ENCODE data around the gene KLK7. TPM values are rescaled to one million over a fixed set of nuclear protein-coding genes. Genes with fewer than 3 reads are reported as not detected.

Gene KLK7
- total and polyA plus RNA-seq, 2 donors (not counting 3 experiments of a cell fraction or from before 2014, with no cell fraction given): not detected

- DNase-seq (ENCODE audit: low read depth, low spot score) (no peak), FAIRE-seq (no peak)
- H3K9me1 ChIP-seq (replicated peaks; ENCODE audit: control insufficient read depth, extremely low read depth, insufficient read depth, low read length): no peaks in the 10 kb centered on the region
- H3K9me3 ChIP-seq (replicated peaks; ENCODE audit: control insufficient read depth, insufficient read depth, low read length): no peaks in the 10 kb centered on the region
- intact Hi-C loops (cut with micrococcal nuclease) (no loop called here), dilution Hi-C loops (cut with MboI; ENCODE audit: extremely low pct_ligation_motif_present, low sequenced_read_pairs) (no loop called here)
- no TSS peak for BruUV-seq (replicated peaks)
- H3K79me2 ChIP-seq (ENCODE audit: control insufficient read depth, insufficient read depth, low read length): no peaks in the 10 kb centered on the region
- H3K36me3 ChIP-seq (ENCODE audit: control insufficient read depth in 2 of 2, extremely low read depth in 1 of 2, insufficient read depth in 2 of 2, low read length in 2 of 2): no peaks in the 10 kb centered on the region
- no peak overlapping the region for H3K27ac ChIP-seq (ENCODE audit: insufficient read depth, low read depth, low read length)
- no peak overlapping the region for H3K9ac ChIP-seq (replicated peaks; ENCODE audit: extremely low read depth, insufficient read depth, low read length)
- no peak overlapping the region for H3K4me2 ChIP-seq (ENCODE audit: insufficient read depth, low read length)
- POLR2A ChIA-PET: no interaction called here
- H3K4me3 ChIP-seq (replicated peaks in 1 of 3; ENCODE audit: insufficient read depth in 1 of 3, low read depth in 1 of 3, low read length in 3 of 3): no peak overlapping the region
- no peaks in the 10 kb centered on the region for H3K4me1 ChIP-seq (ENCODE audit: control insufficient read depth, extremely low read depth, insufficient read depth, low read length)
- TF ChIP-seq JUN (IDR thresholded peaks at IDR 0.05; ENCODE audit: borderline replicate concordance, insufficient read depth, insufficient read length, low read depth) (no peak), POLR2A (IDR thresholded peaks at IDR 0.05; ENCODE audit: low read depth, low read length) (no peak), CTCF (IDR thresholded peaks at IDR 0.05; ENCODE audit: extremely low read depth in 1 of 2, insufficient read depth in 1 of 2, low read depth in 1 of 2, low read length in 2 of 2) (no peak), MYC (IDR thresholded peaks at IDR 0.05; ENCODE audit: low read depth, low read length) (no peak), EZH2 (IDR thresholded peaks at IDR 0.05; ENCODE audit: borderline replicate concordance, low read depth, low read length, severe bottlenecking) (no peak), GATA2 (IDR thresholded peaks at IDR 0.05; ENCODE audit: insufficient read depth, insufficient read length, low read depth, low read length) (no peak), FOS (IDR thresholded peaks at IDR 0.05; ENCODE audit: borderline replicate concordance, insufficient read depth, low read length) (no peak), POLR2AphosphoS5 (IDR thresholded peaks at IDR 0.05; ENCODE audit: insufficient read depth, low read depth, low read length) (no peak)
- no peak overlapping the region for H2AFZ ChIP-seq (ENCODE audit: low read depth, low read length)
- peaks cover 8 to 13% of the 10 kb centered on the region in 2 experiments for H3K27me3 ChIP-seq (ENCODE audit: control insufficient read depth in 2 of 2, insufficient read depth in 2 of 2, low read length in 2 of 2)
- CTCF ChIA-PET: no interaction called here
- no peaks in the 10 kb centered on the region for H4K20me1 ChIP-seq (replicated peaks; ENCODE audit: control insufficient read depth, extremely low read depth, insufficient read depth, low read length)
Observed at GRCh38 chr19:51023946-51024345, 40.2 kb upstream of the KLK7 start.

All from endothelial cell of umbilical vein (primary cell).